GM10266 (cell line): Measurements from ENCODE around the gene KRT5.

ENCODE experiments used
- DNase-seq: peaks from one replicate; pipeline ENCODE4 v3.0.0; 2012; ENCODE audit errors: extremely low spot score
- TF ChIP-seq, protein P1 (sequence below): IDR thresholded peaks from 2 replicates; pipeline ENCODE4 v1.5.1; 2012; ENCODE audit warnings: mild to moderate bottlenecking, low read depth; ENCODE audit not compliant: control insufficient read depth, insufficient read depth; ENCODE audit errors: missing control alignments

KRT5 gene

GRCh38 chr12:52521568-52522266 is 1.5 kb upstream of the KRT5 start:
- DNase-seq, result no peak

DNA sequence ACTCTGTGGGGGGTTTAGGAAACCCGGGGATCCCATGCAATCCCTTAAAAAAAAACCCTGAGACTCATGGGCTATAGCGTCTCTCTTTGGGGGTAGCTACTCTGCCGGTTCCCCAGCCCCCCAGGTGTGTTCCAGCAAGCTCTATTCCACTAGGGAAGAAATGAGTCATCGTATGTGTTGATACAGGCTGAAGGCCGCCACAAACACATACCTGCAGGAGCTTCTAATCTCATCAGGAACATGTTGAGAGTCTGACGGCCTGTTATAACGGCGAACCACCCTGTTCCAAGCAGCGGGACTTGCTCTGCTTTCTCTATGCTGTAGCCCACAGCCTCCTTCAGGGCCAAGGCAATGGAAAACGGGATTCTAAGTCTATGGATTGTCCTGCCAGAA is 977 bp upstream of the KRT5 start:
- TF ChIP-seq, protein P1, sequence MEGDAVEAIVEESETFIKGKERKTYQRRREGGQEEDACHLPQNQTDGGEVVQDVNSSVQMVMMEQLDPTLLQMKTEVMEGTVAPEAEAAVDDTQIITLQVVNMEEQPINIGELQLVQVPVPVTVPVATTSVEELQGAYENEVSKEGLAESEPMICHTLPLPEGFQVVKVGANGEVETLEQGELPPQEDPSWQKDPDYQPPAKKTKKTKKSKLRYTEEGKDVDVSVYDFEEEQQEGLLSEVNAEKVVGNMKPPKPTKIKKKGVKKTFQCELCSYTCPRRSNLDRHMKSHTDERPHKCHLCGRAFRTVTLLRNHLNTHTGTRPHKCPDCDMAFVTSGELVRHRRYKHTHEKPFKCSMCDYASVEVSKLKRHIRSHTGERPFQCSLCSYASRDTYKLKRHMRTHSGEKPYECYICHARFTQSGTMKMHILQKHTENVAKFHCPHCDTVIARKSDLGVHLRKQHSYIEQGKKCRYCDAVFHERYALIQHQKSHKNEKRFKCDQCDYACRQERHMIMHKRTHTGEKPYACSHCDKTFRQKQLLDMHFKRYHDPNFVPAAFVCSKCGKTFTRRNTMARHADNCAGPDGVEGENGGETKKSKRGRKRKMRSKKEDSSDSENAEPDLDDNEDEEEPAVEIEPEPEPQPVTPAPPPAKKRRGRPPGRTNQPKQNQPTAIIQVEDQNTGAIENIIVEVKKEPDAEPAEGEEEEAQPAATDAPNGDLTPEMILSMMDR, result no peak
- no peak for DNase-seq

More at GRCh38 chr12:52521568-52522266, 1.5 kb upstream of the KRT5 start:
- TF ChIP-seq, protein P1, result no peak

- no peak for DNase-seq
- TF ChIP-seq, protein P1, result no peak
These were observed 849 bp downstream of the KRT5 start for GRCh38 chr12:52519387-52519703.

- TF ChIP-seq, protein P1, result no peak
- no peak for DNase-seq
These were observed 1.4 kb downstream of the KRT5 start for GRCh38 chr12:52518574-52519386.

DNA sequence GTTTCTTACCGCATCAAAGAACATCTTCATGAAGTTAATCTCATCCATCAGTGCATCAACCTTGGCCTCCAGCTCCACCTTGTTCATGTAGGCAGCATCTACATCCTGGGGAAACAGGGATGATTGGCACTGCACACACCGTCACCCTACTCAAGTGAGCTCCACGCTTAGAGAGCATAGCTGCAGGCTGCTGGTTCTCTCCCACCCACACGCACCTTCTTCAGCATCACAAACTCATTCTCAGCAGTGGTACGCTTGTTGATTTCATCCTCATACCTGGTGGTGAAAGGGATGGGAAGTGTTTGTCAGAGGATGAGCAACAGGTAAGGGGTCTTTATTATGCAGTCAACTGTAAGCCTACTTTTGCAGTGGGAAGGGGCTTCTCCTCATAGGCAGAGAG is 2.3 kb downstream of the KRT5 start:
- no peak for DNase-seq
- TF ChIP-seq, protein P1, result no peak

DNA sequence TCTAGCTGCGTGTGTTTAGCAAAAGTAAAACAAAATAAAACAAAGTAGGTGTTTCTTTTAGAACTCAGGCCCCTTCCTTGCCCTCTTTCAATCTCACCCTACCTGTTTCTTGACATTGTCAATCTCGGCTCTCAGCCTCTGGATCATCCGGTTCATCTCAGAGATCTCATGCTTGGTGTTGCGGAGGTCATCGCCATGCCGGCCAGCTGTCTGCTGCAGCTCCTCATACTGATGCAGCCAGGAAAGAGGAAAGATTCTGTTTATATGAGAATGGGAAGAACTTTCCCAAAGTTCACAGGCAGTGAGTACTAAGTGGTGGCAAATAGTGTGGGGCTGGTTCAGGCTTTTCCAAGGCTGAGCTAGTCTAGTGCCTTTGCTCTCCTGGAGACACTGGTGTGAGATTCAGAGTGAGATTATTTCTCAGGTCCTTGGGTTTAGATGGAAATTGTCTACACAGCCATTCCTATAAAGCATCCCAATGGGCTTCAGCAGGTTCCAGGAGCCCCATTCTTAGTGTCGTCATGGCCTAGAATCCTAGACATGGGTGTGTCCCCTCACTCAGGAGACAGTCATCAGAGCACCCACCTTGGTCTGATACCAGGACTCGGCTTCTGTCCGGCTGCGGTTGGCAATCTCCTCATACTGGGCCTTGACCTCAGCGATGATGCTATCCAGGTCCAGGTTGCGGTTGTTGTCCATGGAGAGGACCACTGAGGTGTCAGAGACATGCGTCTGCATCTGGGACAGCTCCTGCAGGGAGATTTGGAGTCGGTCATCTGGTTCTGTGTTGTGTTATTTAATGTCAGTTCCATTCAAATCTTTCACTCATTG is 3.0 kb downstream of the KRT5 start:
- TF ChIP-seq, protein P1, result no peak
- DNase-seq, result no peak
